Activated gamma-delta T cell treated with anti-CD3 and anti-CD28 coated beads, Interleukin-2, amount 50 U/mL, for 16 hours (primary cell): ENCODE measurements around the gene NUDT16L1.
"Not testable (repeated sequence)": the region's sequence is repeated elsewhere in the genome, so short reads cannot be mapped to it uniquely, and the experiment has no call there.

Experiments
- DNase-seq: peaks from one replicate; pipeline ENCODE4 v3.0.0-alpha.2; 2020; ENCODE audit warnings: low read depth

NUDT16L1 gene

DNA sequence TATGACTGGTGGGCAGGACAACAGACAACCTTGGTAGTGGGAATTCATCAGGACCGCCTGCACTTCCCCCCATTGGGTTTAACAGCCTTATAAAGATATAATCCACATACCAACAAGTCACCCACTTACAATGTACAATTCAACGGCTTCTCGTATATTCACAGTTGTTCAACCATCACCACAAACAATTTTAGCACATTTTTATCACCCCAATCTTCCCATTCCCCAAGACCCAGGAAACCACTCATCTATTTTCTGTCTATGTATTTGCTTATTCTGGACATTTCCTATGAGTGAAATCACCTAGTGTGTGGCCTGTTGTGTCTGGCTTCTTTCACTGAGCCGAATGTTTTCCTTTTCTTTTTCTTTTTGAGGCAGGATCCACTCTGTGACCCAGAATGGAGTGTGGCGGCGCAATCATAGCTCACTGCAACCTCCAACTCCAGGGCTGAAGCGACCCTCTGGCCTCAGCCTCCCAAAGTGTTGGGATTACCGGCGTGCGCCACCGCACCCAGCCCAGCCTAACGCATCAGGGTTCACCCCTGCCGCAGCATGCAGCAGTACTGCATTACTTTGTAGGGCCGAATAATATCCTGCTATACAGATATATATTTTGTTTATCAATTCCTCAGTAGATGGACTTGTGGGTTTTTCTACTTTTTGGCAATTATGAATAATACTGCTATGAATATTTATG is 29.9 kb downstream of the NUDT16L1 start:
- DNase-seq: no peak

DNA sequence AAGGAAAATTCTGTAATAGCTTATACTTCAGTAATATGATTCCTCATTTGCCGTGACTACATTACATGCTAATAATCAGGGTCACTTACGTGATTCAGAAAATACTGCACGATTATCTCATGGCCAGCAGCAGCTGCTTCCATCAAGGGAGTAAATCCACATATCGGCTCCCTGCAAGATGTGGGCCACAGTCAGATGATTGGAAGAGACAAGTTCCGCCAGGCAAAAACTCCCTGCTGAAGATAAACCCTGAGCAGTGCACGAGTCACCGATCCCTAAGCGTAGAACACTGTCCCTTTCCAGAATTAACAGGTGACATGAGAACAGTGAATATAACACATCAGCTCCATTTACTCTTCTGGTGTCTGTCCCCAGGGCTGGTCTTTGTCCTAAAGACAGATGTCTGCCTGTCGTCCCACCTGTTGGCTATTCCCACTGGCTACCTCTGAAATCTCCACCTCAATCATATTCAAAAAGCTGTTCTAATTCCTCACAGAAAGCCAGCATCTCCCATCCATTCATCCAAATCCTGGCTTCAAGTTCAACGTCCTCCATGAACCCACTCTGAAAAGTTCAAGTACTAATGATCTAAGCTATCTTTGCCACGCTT is 31.4 kb downstream of the NUDT16L1 start:
- DNase-seq: no peak

DNA sequence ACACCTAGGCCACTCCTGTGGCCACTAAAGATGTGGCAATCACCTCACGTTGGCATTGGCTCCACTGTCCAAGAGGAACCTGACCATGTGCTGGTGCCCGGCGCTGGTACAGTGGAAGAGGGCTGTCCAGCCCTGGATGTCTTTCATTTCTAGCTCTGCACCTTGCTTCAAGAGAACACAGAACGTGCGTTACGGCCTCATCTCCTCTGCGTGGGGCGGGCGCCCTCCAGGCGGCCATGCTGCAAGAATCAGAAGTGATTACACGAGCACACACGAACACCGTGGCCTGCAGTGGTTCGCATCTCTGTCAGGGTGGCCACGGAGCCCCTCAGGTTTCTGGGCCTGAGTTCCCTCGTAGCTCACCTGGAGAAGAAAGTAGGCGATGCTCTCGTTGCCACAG is 33.3 kb downstream of the NUDT16L1 start:
- DNase-seq: no peak

DNA sequence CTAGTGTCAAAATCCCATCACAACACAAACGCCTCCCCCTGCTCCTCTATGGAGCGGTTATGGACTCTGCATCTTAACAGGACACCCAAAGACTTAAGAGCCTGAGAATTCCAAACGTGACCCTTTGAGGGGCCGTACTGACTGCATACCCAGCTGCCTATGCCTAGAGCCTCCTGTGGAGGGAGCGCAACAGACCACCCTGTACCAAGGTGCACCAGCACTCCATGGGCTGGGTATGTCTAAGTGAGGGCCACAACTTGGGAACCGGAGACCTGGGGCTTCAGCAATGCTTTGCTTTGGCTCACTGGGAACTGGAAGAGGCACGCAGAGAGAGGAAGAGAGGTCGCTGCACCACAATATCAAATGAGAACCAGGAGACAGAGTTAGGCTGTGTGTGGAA is 35.3 kb downstream of the NUDT16L1 start:
- no peak for DNase-seq

DNA sequence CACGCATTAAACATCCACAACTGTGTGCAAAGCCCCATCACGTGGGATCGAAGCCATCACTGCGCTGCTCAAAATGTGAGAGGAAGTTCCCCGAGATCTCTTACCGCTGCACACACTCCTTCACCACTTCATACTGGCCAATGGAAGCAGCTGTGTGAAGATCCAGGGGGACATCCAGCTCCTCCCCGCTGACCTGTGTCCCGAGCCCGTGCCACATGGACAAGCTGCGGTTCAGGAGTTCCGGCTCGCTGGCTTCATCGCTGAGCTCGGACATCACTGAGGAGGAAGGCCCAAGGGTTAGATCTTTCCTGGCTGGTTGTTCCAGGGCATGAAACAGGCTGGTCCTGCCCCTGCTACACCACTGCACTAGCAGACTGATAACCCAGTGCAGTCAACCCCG is 36.5 kb downstream of the NUDT16L1 start:
- DNase-seq: no peak

DNA sequence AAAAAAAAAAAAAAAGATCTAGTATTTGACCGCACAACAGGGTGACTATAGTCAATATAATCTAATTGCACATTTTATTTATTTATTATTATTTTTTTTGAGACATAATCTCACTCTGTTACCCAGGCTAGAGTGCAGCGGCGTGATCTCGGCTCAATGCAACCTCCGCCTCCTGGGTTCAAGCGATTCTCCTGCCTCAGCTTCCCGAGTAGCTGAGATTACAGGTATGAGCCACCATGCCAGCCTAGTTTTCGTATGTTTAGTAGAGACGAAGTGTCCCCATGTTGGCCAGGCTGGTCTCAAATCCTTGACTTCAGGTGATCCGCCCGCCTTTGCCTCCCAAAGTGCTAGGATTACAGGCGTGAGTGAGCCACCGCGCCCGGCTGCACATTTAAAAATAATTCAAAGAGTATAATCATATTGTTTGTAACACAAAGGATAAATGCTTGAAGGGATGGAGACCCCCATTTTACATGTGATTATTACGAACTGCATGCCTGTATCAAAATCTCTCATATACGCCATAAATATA is 39.9 kb downstream of the NUDT16L1 start:
- DNase-seq: no peak

DNA sequence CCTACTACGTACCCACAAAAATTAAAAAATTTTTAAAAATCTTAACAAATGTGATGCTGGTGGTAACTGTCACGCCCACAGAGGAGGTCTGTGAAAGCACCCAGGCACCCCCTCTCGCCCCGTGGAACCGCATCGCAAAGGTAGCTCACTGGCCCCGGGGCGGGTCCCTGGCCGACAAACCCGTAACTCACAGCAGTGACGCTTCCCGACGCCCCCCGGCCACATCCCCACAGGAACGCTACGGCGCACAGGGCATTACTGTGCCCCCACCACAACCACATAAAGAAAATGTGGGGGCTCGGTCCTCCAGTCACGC is 40.3 kb downstream of the NUDT16L1 start:
- peak; percentile 8 for DNase-seq

DNA sequence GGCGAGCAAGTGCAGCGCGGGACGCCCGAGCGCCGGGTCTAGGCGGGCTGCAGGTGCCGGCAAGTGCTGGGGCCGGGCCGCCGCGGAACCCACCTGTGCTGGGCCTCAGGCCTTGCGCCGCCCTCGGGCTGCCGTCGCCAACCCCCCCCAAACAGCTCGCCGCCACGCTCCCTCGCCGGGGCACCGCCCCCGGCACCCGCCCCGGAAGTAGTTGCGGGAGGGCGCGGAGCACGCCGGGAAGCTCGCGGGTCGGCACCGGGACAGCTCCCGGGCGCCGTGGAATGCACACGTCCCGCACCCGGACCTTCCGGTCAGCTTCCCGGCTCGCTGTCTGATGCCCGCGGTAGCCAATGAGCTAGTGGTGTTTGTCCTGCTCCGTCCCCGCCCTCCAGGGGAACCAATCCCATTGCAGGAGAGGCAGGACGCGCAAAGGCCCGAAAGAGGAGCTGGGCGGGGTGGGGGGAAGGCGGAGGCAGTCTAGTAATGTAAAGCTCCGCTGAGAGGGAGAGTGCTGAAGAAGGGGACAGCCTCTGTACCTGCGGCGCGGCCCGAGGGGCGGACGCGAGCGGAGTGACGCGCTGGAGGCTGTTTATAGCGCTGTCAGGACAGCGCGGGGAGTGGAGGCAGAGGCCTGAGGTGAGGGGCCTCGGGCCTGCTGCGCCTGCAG is 40.8 kb downstream of the NUDT16L1 start, which contains the start of the genes ANKS3 and DNAAF8:
Gene ANKS3 (minus strand): TSS at position 209 of the 667 bp plus-strand sequence. CDS start 4,122 bp downstream, outside the sequence.
Gene DNAAF8 (plus strand): TSS at position 475 of the 667 bp plus-strand sequence. CDS start 1,978 bp downstream, outside the sequence.
- DNase-seq: peak; percentile 69

DNA sequence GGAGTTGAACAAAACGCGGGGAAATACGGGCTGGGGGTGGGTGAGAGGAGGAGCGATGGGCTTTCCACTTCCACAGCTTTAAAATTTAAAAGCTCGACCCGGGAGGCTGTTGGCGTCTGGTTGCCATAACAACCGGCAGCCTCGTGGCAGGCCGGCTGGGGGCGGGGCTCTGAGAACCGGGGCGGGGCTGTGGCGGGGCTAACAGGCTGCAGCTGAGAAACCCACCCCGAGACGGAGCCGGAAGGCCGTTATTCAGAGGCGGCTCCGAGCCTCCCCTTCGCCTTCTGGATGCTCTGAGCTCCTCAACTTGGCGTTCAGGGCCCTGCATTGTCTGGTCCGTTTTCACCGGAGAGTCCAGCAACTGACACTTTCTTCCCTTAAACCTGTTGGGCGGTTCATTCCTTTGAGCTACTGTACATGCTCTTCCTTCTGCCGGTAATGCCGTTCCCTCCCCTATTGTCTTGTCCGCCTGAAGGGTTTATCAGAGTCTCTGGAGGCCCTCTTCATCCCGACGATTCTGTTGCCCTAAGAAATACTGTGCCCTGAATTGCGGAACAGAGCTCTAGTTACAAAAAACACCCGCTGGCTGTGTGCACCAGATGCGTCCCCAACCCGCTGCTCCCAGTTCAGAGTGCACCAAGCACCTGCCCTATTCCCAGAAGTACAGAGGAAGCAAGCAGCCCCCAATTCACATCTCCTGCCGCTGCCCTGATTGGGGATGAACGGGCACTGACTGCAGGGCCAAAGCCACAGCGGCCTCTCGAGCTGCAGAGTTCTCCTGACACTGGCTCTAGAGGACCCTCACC is 41.6 kb downstream of the NUDT16L1 start:
- peak; percentile 94 for DNase-seq

DNA sequence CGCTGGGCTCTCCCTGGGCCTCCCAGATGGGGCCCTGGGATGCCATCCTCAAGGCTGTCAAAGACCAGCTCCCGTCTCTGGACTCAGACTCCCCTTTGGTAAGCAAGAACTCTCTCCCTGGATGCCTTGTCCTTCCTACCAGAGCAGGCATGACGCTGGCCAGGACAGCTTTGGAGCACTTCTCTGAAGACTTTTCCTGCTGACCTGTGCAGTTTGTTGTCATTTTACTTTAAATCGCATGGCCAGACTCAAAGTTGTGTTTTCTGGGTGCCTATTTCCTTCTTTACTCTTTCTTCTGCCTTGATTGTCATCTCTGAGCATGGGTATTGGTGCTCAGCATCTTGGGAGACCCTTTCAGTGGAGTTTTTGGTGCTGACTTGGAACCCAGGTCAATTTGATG is 43.2 kb downstream of the NUDT16L1 start:
- DNase-seq: no peak

DNA sequence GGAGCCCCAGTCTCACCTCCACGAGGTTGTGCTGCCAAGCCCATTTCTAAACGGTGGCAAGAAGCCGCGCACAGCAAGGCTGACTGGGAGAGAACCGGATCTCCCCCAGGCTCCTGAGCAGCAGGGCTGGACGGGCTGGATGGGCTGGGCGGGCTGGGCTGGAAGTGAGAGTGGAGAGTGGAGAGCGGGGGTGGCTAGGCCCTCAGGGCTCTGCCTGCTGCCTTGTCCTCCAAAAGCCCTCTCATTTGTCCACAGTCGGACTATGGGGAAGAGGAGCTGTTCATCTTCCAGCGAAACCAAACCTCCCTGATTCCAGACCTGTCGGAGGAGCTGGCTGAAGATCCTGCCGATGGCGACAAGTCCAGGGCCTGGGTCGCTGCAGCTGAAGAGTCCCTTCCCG is 44.2 kb downstream of the NUDT16L1 start:
- no peak for DNase-seq

DNA sequence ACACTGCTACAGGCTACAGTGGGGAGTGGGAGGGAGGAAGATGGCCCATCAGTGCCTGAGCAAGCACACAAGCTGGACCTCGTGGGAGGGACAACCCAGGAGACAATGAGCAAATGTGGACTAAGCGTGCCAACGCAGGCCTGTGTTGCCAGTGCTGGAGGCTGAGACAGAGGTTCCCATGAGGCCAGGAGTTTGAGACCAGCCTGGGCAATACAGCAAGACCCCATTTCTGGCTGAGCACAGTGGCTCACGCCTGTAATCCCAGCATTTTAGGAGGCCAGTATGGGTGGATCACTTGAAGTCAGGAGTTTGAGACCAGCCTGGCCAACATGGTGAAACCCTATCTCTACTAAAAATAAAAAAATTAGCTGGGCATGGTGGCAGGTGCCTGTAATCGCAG is 45.0 kb downstream of the NUDT16L1 start:
- not testable (repeated sequence) for DNase-seq

DNA sequence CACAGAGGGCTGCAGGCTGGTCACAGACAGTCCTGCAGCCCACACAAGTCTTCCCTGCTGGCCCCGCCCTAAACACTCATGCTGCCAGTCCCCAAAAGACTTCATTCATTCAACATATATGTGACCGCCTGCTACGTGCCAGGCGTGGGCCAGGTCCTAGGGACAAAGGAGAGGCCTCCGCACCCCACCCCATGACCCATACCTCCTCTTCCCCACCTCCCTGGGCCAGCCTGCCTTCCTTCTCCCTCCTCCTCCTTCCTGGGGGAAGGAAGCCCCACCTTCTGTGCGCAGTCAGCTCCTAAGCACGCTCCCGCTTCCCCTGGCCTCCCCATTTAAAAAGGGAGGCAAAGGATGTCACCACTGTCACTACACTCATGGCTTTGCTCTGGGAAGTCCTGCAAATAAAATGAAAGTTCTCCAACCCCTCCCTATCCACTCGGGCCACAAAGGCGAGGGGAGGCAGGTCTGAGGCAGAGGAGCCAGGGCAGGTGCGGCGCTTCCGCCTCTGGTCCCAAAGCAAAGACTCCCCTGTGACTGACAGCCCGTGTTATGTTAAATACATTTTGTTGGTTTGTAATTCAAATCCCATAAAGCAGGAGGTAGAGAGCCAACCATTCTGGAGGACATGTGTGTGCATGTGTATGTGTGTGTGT is 50.0 kb downstream of the NUDT16L1 start:
- no peak for DNase-seq

DNA sequence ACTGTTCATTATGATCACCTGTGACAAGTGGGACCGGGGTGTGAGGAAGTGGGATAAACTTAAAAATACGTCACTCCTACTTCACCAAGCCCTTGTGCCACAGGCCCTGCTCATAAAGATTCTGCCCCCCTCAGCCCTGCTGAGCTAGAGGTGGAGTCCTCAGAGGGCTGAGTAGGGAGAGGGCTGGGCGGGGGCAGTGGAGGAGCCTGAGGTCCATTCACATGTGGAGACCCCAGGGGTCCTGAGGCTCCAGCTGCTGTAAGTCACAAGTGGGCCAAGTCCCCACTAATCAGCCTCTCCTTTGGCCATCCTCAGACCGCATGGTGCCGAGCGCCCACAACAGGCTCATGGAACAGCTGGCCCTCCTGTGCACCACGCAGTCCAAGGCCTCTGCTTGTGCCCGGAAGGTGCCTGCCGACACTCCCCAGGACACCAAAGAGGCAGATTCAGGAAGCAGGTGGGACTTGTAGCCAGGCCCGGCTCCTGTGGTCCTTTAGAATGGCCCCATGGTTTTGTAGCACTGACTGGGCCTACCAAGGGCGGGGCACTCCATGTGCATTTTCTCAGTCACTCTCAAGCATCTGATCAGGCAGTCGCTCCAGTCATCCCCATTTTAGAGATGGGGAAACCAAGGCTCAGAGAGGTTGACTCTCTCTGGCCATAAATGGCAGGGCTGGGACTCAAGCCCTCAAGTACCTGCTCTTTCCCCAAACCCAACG is 51.4 kb downstream of the NUDT16L1 start:
- DNase-seq: no peak

DNA sequence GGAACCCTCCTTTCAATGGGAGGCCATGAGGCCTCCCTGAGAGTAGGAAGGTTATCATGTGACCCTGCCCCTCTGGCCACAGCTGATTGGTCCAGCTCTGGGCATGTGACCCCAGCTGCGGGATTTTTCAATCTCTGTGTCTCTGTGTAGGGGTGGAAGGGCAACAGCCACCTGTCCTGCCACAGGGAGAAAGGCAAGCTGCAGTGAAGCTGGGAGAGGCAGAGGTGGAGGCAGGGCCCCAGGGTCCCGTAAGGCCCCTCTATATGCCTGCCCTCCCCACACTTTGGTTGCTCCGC is 51.9 kb downstream of the NUDT16L1 start:
- no peak for DNase-seq
